BE2C (cell line): ENCODE results near the gene MVP.

ENCODE experiments used
- DNase-seq: peaks from one replicate; pipeline ENCODE4 v3.0.0-alpha.2; 2020
- H3K27me3 ChIP-seq: fragments of 250-450 bp; sonication (Bioruptor Pico); 2 replicates; pipeline ENCODE4 v1.5.1; 2020; ENCODE audit warnings: mild to moderate bottlenecking
- H3K36me3 ChIP-seq: fragments of 250-450 bp; sonication (Bioruptor Pico); 2 replicates; pipeline ENCODE4 v1.5.1; 2020; ENCODE audit warnings: mild to moderate bottlenecking
- H3K4me1 ChIP-seq: fragments of 250-450 bp; sonication (Bioruptor Pico); 2 replicates; pipeline ENCODE4 v1.5.1; 2020
- H3K4me3 ChIP-seq: 2 replicates; pipeline ENCODE4 v1.5.1; 2011; ENCODE audit warnings: low read depth, low read length
- H3K9me3 ChIP-seq: fragments of 250-450 bp; sonication (Bioruptor Pico); 2 replicates; pipeline ENCODE4 v1.5.1; 2020
- TF ChIP-seq, protein P1 (sequence below): IDR thresholded peaks from 2 replicates; pipeline ENCODE4 v1.5.1; 2012; ENCODE audit warnings: mild to moderate bottlenecking, low read depth, low read length

The MVP gene

DNA sequence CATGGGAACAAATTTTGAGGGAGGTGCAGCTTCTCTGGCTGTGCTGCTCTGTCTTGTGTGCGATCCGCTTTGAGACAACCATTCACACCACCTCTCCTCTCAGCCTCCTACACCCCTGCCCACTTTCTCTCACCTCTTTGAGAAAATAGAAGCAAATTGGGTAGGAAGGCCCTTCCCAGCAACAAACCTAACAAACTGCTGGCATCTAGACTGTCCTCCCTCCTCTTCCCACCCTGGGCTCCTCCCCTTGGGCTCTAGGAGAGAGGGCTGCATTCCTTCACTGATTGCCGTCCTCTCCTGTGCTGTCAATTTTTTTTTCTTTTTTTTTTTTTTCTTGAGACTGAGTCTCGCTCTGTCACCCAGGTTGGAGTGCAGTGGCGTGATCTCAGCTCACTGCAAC lies 29.2 kb downstream of the MVP start:
- Histone ChIP-seq H3K27me3 (no peaks in the 10 kb centered on the region), H3K36me3 (no peaks in the 10 kb centered on the region), H3K4me1 (no peaks in the 10 kb centered on the region), H3K9me3 (no peaks in the 10 kb centered on the region), H3K4me3 (no peak overlapping the region)
- TF ChIP-seq, protein P1, sequence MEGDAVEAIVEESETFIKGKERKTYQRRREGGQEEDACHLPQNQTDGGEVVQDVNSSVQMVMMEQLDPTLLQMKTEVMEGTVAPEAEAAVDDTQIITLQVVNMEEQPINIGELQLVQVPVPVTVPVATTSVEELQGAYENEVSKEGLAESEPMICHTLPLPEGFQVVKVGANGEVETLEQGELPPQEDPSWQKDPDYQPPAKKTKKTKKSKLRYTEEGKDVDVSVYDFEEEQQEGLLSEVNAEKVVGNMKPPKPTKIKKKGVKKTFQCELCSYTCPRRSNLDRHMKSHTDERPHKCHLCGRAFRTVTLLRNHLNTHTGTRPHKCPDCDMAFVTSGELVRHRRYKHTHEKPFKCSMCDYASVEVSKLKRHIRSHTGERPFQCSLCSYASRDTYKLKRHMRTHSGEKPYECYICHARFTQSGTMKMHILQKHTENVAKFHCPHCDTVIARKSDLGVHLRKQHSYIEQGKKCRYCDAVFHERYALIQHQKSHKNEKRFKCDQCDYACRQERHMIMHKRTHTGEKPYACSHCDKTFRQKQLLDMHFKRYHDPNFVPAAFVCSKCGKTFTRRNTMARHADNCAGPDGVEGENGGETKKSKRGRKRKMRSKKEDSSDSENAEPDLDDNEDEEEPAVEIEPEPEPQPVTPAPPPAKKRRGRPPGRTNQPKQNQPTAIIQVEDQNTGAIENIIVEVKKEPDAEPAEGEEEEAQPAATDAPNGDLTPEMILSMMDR = no peak
- no peak for DNase-seq

DNA sequence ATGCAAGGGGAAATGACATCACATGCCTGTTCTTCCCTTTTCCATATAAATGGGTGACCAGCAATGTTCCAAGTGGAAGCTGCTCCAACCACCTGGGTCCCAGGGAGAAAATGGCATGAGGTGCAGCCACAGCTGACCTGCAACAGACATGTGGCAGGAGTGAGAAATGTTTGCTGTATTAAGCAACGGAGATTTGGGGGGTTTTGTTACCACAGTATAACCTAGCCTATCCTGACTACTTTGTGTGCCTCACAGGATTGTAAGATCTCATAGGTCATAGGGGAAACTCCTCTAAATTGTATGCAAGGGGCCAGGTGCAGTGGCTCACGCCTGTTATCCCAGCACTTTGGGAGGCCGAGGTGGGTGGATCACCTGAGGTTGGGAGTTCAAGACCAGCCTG lies 30.7 kb downstream of the MVP start:
- Histone ChIP-seq H3K9me3 (no peaks in the 10 kb centered on the region), H3K4me3 (no peak overlapping the region), H3K36me3 (no peaks in the 10 kb centered on the region), H3K4me1 (0 out of 2 replicates have a peak, but pooled peaks cover 2% of the 10 kb centered on the region), H3K27me3 (no peaks in the 10 kb centered on the region)
- no peak for DNase-seq
- TF ChIP-seq, protein P1 = no peak

DNA sequence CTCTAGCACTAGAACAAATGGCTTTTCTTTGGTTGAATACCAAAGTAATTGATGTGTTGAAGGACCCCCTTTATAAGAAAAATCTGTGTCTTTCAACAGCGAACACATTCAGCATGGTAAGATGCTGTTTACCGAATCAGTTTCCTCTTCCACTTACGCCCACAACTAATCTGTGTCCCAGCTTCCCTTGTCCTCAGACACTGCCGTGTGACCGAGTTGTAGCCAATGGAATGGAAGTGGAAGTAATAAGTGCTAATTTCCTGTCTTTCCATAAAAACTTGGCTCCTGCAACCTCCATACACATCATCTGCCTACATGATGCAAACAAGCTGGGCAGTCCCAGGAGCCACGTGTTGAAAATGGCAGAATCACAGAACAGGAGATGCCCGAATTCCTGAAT lies 32.4 kb downstream of the MVP start:
- Histone ChIP-seq H3K9me3 (no peaks in the 10 kb centered on the region), H3K36me3 (no peaks in the 10 kb centered on the region), H3K4me1 (peaks cover 8% of the 10 kb centered on the region; the same call in 1 of the 2 replicates), H3K4me3 (no peak overlapping the region), H3K27me3 (no peaks in the 10 kb centered on the region)
- TF ChIP-seq, protein P1 = no peak
- DNase-seq = no peak

DNA sequence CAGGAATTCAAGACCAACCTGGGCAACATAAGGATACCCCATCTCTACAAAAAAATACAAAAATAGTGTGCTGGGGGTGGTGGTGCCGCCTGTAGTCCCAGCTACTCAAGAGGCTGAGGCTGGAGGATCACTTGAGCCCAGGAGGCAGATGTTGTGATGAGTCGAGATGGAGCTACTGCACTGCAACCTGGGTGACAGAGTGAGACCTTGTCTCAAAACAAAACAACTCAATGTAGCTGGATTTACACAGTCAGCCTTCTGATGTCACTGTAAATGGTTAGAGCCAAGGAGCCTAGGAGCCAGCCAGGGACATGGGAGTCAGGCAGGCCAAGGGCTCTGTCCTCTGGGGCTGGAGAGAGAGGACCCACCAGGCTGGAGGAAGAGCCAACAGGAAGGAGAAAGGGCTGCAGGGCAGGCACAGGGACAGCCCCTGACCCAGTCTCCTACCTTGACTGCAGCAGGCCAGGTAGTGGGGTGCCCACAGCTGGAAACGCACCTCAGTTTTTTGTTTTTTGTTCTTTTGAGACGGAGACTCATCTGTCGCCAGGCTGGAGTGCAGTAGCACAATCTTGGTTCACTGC lies 34.3 kb downstream of the MVP start:
- H3K4me3 ChIP-seq = no peak overlapping the region
- H3K9me3 ChIP-seq = no peaks in the 10 kb centered on the region
- no peak for DNase-seq
- TF ChIP-seq, protein P1 = no peak
- peaks cover 8% of the 10 kb centered on the region; the same call in 1 of the 2 replicates for H3K4me1 ChIP-seq
- H3K36me3 ChIP-seq = peaks cover 11% of the 10 kb centered on the region
- H3K27me3 ChIP-seq = no peaks in the 10 kb centered on the region

DNA sequence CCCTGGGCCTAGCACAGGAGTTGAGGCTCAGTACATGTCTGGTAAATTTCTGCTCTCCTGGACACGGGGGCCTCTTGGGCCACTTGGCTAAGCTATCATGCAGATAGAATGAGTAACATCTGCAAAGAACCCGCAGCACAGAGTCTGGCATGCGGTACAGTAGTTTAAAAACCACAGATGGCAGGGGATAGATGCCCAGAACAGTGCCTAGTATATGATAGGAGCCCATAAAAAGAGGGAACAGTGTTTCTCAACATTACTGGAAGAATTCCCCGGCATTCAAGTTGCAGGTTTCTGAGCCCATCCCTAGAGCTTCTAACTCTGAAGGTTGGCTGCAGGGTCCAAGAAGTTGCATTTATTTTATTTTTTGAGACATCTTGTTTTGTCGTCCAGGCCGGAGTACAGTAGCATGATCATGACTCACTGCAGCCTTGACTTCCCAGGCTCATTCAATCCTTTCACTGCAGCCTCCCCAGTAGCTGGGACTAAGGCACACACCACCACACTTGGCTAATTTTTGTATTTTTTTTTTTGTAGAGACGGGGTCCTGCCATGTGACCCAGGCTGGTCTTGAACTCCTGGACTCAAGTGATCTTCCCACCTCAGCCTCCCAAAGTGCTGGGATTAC lies 37.0 kb downstream of the MVP start:
- TF ChIP-seq, protein P1 = no peak
- DNase-seq = no peak
- Histone ChIP-seq H3K27me3 (no peaks in the 10 kb centered on the region), H3K9me3 (no peaks in the 10 kb centered on the region), H3K36me3 (peaks cover 22% of the 10 kb centered on the region), H3K4me1 (peaks cover 10% of the 10 kb centered on the region; the same call in 1 of the 2 replicates), H3K4me3 (no peak overlapping the region)

DNA sequence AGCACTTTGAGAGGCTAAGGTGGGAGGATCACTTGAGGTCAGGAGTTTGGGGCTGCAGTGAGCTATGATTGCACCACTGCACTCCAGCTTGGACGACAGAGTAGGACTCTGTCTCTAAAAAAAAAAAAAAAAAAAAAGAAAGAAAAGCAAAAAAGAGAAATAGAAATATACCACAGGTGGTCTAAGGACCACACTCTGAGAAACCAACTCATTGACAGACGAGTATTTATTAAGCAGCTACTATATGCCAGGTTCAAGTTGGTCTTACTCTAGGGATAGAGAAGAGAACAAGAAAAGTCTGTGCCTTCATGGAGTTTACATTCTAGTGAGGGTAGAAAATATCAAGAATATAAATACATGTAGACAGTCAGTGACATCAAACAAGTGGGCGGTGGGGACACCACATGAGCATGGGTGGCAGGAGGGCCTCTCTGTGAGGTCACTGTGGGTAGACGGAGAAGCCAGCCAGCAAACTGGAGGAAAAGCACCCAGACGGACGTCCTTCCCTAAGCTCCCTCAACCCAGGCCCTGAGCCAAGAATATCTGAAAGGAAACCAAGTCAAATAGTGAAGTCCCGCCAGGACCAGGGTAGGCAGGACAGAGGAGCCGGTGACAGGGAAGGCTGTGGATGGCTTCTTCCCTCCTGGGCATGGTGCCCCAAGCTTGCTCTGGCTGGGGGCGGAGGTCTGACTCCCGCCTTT lies 38.0 kb downstream of the MVP start:
- DNase-seq = no peak

More for the DNA sequence above, 38.0 kb downstream of the MVP start:
- H3K4me1 ChIP-seq = peaks cover 10% of the 10 kb centered on the region; the same call in 1 of the 2 replicates
- TF ChIP-seq, protein P1 = no peak
- H3K4me3 ChIP-seq = no peak overlapping the region
- no peaks in the 10 kb centered on the region for H3K9me3 ChIP-seq
- no peaks in the 10 kb centered on the region for H3K27me3 ChIP-seq
- H3K36me3 ChIP-seq = peaks cover 22% of the 10 kb centered on the region
